GM23248 (cell line): ENCODE measurements around the gene ZCCHC24. TPM values are rescaled to one million over a fixed set of nuclear protein-coding genes. Genes with fewer than 3 reads are reported as not detected.

Experiments
- DNase-seq: peaks from one replicate; pipeline ENCODE4 v3.0.0-alpha.2; 2015
- H2AFZ ChIP-seq: fragments of 200-600 bp; sonication (generic); 2 replicates; pipeline ENCODE4 v1.6.1; 2016; ENCODE audit warnings: antibody characterized with exemption
- H3F3A ChIP-seq: fragments of 200-600 bp; sonication (generic); 2 replicates; pipeline ENCODE4 v1.6.1; 2016; ENCODE audit warnings: mild to moderate bottlenecking, antibody characterized with exemption, mixed run types; ENCODE audit not compliant: insufficient read depth
- H3K27ac ChIP-seq: fragments of 200-600 bp; sonication (generic); 2 replicates; pipeline ENCODE4 v1.5.1; 2016; ENCODE audit warnings: mild to moderate bottlenecking
- H3K27me3 ChIP-seq: fragments of 200-600 bp; sonication (generic); replicated peaks from 2 replicates; pipeline ENCODE4 v1.6.1; 2016; ENCODE audit warnings: mild to moderate bottlenecking; ENCODE audit not compliant: insufficient read depth
- H3K36me3 ChIP-seq: fragments of 200-600 bp; sonication (generic); 2 replicates; pipeline ENCODE4 v1.6.1; 2016; ENCODE audit warnings: low read depth, mild to moderate bottlenecking
- H3K4me1 ChIP-seq: fragments of 200-600 bp; sonication (generic); 2 replicates; pipeline ENCODE4 v1.6.1; 2016; ENCODE audit warnings: mild to moderate bottlenecking; ENCODE audit not compliant: insufficient read depth
- H3K4me2 ChIP-seq: fragments of 200-600 bp; sonication (generic); one replicate; pipeline ENCODE4 v1.6.1; 2016; ENCODE audit warnings: mild to moderate bottlenecking; ENCODE audit not compliant: unreplicated experiment
- H3K4me3 ChIP-seq: fragments of 200-600 bp; sonication (generic); 2 replicates; pipeline ENCODE4 v1.5.1; 2016; ENCODE audit warnings: mild to moderate bottlenecking
- H3K79me2 ChIP-seq: fragments of 200-600 bp; sonication (generic); 2 replicates; pipeline ENCODE4 v1.6.1; 2016; ENCODE audit warnings: mild to moderate bottlenecking; ENCODE audit not compliant: insufficient read depth
- H3K9ac ChIP-seq: fragments of 200-600 bp; sonication (generic); 2 replicates; pipeline ENCODE4 v1.6.1; 2016; ENCODE audit warnings: mild to moderate bottlenecking
- H3K9me2 ChIP-seq: fragments of 200-600 bp; sonication (generic); 2 replicates; pipeline ENCODE4 v1.6.1; 2016; ENCODE audit warnings: mixed run types, mild to moderate bottlenecking, moderate library complexity; ENCODE audit not compliant: insufficient read depth
- H3K9me3 ChIP-seq: fragments of 200-600 bp; sonication (generic); one replicate; pipeline ENCODE4 v1.6.1; 2017; ENCODE audit warnings: low read depth
- H4K20me1 ChIP-seq: fragments of 200-600 bp; sonication (generic); 2 replicates; pipeline ENCODE4 v1.6.0; 2016; ENCODE audit not compliant: insufficient read depth
- EZH2 ChIP-seq: fragments of 200-600 bp; sonication (generic); IDR thresholded peaks from 2 replicates; pipeline ENCODE4 v1.6.1; 2018; ENCODE audit warnings: antibody characterized with exemption, mild to moderate bottlenecking; ENCODE audit not compliant: insufficient read depth, poor library complexity, severe bottlenecking
- EZH2phosphoT487 ChIP-seq: fragments of 200-600 bp; sonication (generic); IDR thresholded peaks from 2 replicates; pipeline ENCODE4 v1.6.1; 2018; ENCODE audit warnings: antibody characterized with exemption, moderate library complexity, mild to moderate bottlenecking, low read depth; ENCODE audit not compliant: insufficient read depth
- WGBS, 2 experiments: methylation state at CpG; one replicate each; pipeline ENCODE4 v1.1.6; 2015 to 2017; ENCODE audit warnings: low lambda C conversion rate in 2 of 2, low coverage in 1 of 2; ENCODE audit errors: missing lambda C conversion rate in 2 of 2; 5-methylcytosine and 5-hydroxymethylcytosine counted together
- in situ Hi-C: fragments of 300-500 bp; cut with MboI; formaldehyde crosslinking; loops from 2 replicates; pipeline ENCODE4 v1.15.0; 2020
- polyA plus RNA-seq: library from polyadenylated mRNA; unstranded; fragments of >200 nt; fragmentation: Nextera tagmentation; extraction: Ambion mirVana; gene quantifications from 2 replicates; pipeline ENCODE4 v1.2.1, GENCODE V29; 2016
- total RNA-seq: library from RNA; depleted of rRNA; stranded (reverse); fragments of >200 nt; shearing (Covaris generic); gene quantifications from 2 replicates; pipeline ENCODE4 v1.2.3, GENCODE V29; 2014

Gene ZCCHC24
- total and polyA plus RNA-seq, 2 experiments from 2014 or later, result 29.3 to 30.3 TPM

DNA sequence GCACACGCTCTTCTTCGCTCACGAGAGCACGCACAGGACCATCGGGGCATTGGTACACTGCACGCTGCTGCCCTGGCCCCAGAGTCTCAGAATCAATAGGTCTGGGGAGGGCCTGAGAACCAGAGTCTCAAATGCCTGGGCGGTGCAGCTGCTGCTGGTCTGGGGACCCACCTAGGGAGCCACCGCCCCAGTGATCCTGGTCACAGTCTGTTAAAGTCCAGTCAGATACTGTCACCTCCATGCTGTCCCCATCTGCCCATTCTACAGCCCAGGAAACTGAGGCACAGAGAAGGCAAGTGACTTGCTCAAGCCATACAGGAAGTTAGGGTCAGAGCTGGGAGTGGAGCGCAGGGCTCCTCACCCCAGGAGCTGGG is 38.0 kb downstream of the ZCCHC24 start:
- Histone ChIP-seq H3K4me3 (no peak overlapping the region), H3K4me1 (peaks cover 55% of the 10 kb centered on the region), H2AFZ (no peak overlapping the region), H3K4me2 (peak overlapping the region; percentile 29), H3K9me2 (no peaks in the 10 kb centered on the region), H3K27me3 (no peaks in the 10 kb centered on the region), H4K20me1 (no peaks in the 10 kb centered on the region), H3K79me2 (peaks cover 51% of the 10 kb centered on the region), H3K36me3 (0 out of 2 replicates have a peak, but pooled peaks cover 3% of the 10 kb centered on the region), H3K9me3 (no peaks in the 10 kb centered on the region), H3K27ac (peak overlapping the region; percentile 44), H3K9ac (0 out of 2 replicates have a peak overlapping the region, but pooled peaks have one; percentile 36), H3F3A (peaks cover 12% of the 10 kb centered on the region)
- 70 to 73% methylated on average over 9 of the region's 9 CpGs for WGBS, 2 experiments
- TF ChIP-seq EZH2 (no peak), EZH2phosphoT487 (no peak)
- DNase-seq, result no peak
- in situ Hi-C loops, result no loop called here

DNA sequence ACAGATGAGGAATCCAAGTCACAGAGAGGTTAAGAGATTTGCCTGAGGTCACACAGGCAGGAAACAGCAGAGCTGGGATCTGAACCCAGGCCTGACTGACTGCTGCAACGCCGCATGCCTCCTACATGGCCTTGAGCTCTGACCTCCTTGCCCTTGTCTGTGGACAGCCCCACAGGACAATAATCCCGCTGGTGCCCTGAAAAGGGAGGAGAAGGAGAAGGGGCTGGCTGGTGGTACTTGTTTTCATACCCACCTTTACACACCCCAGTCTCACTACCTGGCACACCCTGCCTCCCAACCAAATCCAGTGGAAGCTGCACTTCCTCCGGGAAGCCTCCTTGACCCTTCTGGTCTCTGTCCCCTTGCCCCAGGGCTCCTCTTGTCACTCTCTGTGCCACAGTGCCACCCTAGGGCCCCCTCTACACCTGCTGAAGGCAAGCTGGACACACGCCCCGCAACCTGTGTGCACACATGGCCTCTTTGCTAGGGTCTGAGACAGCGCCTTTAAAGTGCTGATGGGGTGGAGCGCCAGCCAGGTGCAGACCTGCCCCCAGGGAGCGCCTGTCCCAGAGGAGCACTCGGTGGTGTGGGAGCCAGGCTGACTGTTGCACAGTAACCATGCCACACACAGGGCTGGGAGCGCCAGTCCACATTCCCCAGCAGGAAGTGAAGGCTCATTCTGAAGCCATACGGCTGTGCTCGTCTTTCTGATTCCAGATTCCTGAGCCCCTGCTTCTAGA is 38.6 kb downstream of the ZCCHC24 start:
- peaks cover 61% of the 10 kb centered on the region for H3K4me1 ChIP-seq
- no peak overlapping the region for H3K27ac ChIP-seq
- no peaks in the 10 kb centered on the region for H3K9me2 ChIP-seq
- DNase-seq, result no peak
- H3K27me3 ChIP-seq, result no peaks in the 10 kb centered on the region
- H3K9ac ChIP-seq, result no peak overlapping the region
- in situ Hi-C loops, result no loop called here
- peaks cover 16% of the 10 kb centered on the region for H3F3A ChIP-seq
- H3K79me2 ChIP-seq, result peaks cover 56% of the 10 kb centered on the region
- H2AFZ ChIP-seq, result no peak overlapping the region
- 84 to 90% methylated on average over 11 to 13 of the region's 13 CpGs for WGBS, 2 experiments
- H4K20me1 ChIP-seq, result no peaks in the 10 kb centered on the region
- TF ChIP-seq EZH2 (no peak), EZH2phosphoT487 (no peak)
- H3K4me2 ChIP-seq, result no peak overlapping the region
- no peaks in the 10 kb centered on the region for H3K9me3 ChIP-seq
- 0 out of 2 replicates have a peak, but pooled peaks cover 3% of the 10 kb centered on the region for H3K36me3 ChIP-seq
- H3K4me3 ChIP-seq, result no peak overlapping the region

GRCh38 chr10:79405995-79406515 is 39.4 kb downstream of the ZCCHC24 start:
- Histone ChIP-seq H3F3A (peaks cover 21% of the 10 kb centered on the region), H3K27me3 (no peaks in the 10 kb centered on the region), H3K36me3 (0 out of 2 replicates have a peak, but pooled peaks cover 3% of the 10 kb centered on the region), H4K20me1 (no peaks in the 10 kb centered on the region), H3K4me3 (no peak overlapping the region), H3K9ac (no peak overlapping the region), H3K9me2 (no peaks in the 10 kb centered on the region), H2AFZ (no peak overlapping the region), H3K4me2 (no peak overlapping the region), H3K4me1 (peaks cover 69% of the 10 kb centered on the region), H3K79me2 (peaks cover 56% of the 10 kb centered on the region), H3K27ac (no peak overlapping the region), H3K9me3 (no peaks in the 10 kb centered on the region)
- 80% methylated on average over 8 of the region's 8 CpGs for WGBS, 2 experiments
- in situ Hi-C loops, result no loop called here
- DNase-seq, result no peak
- TF ChIP-seq EZH2phosphoT487, result no peak
- TF ChIP-seq EZH2, result no peak

DNA sequence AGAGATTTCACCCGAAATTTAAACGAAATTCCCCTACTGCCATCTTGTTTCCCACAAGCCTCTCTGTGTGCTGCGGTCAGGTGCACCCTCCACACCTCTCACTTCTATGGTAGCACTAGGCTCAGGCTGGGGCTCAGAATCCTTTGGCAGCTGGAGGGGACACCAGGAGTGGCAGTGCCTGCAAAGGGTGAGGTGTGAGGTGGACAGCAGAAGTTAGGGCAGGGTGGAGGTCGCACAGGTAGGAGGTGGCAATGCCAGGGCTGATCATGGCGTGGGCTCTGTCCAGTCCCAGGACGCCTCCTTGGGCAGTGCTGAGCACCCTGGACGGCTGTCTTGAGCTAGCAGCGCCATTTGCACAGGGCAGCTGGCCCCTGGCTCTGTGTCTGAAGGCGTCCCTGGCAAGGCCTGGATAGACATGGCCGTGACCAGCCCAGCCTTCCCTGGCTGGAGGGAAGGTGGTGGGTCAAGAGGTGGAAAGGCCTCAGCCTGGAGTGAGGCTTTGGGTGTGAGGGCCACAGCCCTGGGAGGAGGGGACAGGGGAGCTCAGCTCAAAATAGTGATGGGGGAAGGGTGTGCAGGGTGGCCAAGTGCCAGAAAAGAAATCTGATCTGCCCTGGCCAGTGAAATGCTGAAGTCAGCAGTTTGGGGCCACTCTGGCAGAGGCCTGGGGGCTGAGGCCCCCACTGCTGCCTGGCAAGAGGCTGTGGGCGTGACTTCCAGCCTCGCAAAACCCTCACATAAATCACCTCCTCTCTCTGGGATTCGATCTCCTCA is 40.0 kb downstream of the ZCCHC24 start:
- H3K4me2 ChIP-seq, result no peak overlapping the region
- H3K9ac ChIP-seq, result no peak overlapping the region
- no peaks in the 10 kb centered on the region for H3K27me3 ChIP-seq
- no peak for TF ChIP-seq EZH2
- TF ChIP-seq EZH2phosphoT487, result no peak
- no peak overlapping the region for H3K4me3 ChIP-seq
- H3K9me2 ChIP-seq, result no peaks in the 10 kb centered on the region
- H3K79me2 ChIP-seq, result peaks cover 56% of the 10 kb centered on the region
- H3K36me3 ChIP-seq, result 0 out of 2 replicates have a peak, but pooled peaks cover 3% of the 10 kb centered on the region
- H3K27ac ChIP-seq, result 0 out of 2 replicates have a peak overlapping the region, but pooled peaks have one; percentile 57
- no peak overlapping the region for H2AFZ ChIP-seq
- peaks cover 26% of the 10 kb centered on the region for H3F3A ChIP-seq
- H3K9me3 ChIP-seq, result no peaks in the 10 kb centered on the region
- in situ Hi-C loops, result no loop called here
- H3K4me1 ChIP-seq, result peaks cover 75% of the 10 kb centered on the region
- no peak for DNase-seq
- H4K20me1 ChIP-seq, result no peaks in the 10 kb centered on the region
- WGBS, 2 experiments, result 67 to 69% methylated on average over 13 of the region's 13 CpGs
